ENCODE results near the gene PEX5L.

GRCh38 chr3:180068023-180068422, 31.3 kb upstream of the PEX5L start:
- TF ChIP-seq CTCF (IDR thresholded peaks at IDR 0.05): no peak
- TF ChIP-seq POLR2A (IDR thresholded peaks at IDR 0.05): no peak

Data from esophagus squamous epithelium (tissue), 4 donors.